T-helper 2 cell (primary cell): Measurements from ENCODE around the gene RPP25.

Source experiments
- DNase-seq, 5 experiments: peaks; one replicate each; pipeline versions ENCODE4 v3.0.0 to v3.0.0-alpha.2; 2012 to 2022
- total RNA-seq, 2 donors: gene quantifications; one replicate each; lab custom pipeline; 2026; lab: John Stamatoyannopoulos, UW

The RPP25 gene
- 1.6 to 2.0 reads per million in 2 donors for total RNA-seq

GRCh38 chr15:74956648-74957475, at the start of gene RPP25:
RPP25 (minus strand) TSS chr15:74956772; CDS start chr15:74956583, 189 bp downstream.
- DNase-seq: peak; percentile 25 to 70 (median 56)

- no peak for DNase-seq
These were observed 45.8 kb upstream of the RPP25 start for GRCh38 chr15:75002398-75002797.

- no peak for DNase-seq
These were observed 44.7 kb upstream of the RPP25 start for GRCh38 chr15:75001310-75001709.

GRCh38 chr15:74997543-74997942, 41.0 kb upstream of the RPP25 start:
- DNase-seq: no peak

GRCh38 chr15:74997141-74997540, 40.6 kb upstream of the RPP25 start:
- DNase-seq: no peak

GRCh38 chr15:74995779-74996765, 39.5 kb upstream of the RPP25 start:
- no peak for DNase-seq

GRCh38 chr15:74995182-74995778, 38.7 kb upstream of the RPP25 start, which contains the start of gene SCAMP5:
SCAMP5 (plus strand) TSS chr15:74995563; CDS start chr15:75011840, 16,277 bp downstream.
- peak; percentile 75 to 96 (median 87) for DNase-seq

GRCh38 chr15:74994685-74995084, 38.1 kb upstream of the RPP25 start:
- no peak for DNase-seq

- DNase-seq: no peak
These were observed 37.7 kb upstream of the RPP25 start for GRCh38 chr15:74994236-74994635.

GRCh38 chr15:74992619-74993018, 36.0 kb upstream of the RPP25 start:
- no peak for DNase-seq

- DNase-seq: no peak
These were observed 33.0 kb upstream of the RPP25 start for GRCh38 chr15:74989527-74989926.

GRCh38 chr15:74988007-74988800, 31.6 kb upstream of the RPP25 start:
- DNase-seq: peak in 1 of 5 experiments; percentile 49

- peak in 2 of 5 experiments; percentile 27 to 33 for DNase-seq
These were observed 27.2 kb upstream of the RPP25 start for GRCh38 chr15:74983725-74984231.

- no peak for DNase-seq
These were observed 25.6 kb upstream of the RPP25 start for GRCh38 chr15:74982183-74982582.

- no peak for DNase-seq
These were observed 21.9 kb upstream of the RPP25 start for GRCh38 chr15:74978503-74978902.

GRCh38 chr15:74978077-74978476, 21.5 kb upstream of the RPP25 start:
- no peak for DNase-seq

GRCh38 chr15:74977599-74977998, 21.0 kb upstream of the RPP25 start:
- DNase-seq: peak in 1 of 5 experiments; percentile 23

- no peak for DNase-seq
These were observed 19.6 kb upstream of the RPP25 start for GRCh38 chr15:74976159-74976558.

GRCh38 chr15:74967670-74968069, 11.1 kb upstream of the RPP25 start:
- DNase-seq: no peak

GRCh38 chr15:74964794-74965193, 8.2 kb upstream of the RPP25 start:
- no peak for DNase-seq

GRCh38 chr15:74963213-74963612, 6.6 kb upstream of the RPP25 start:
- no peak for DNase-seq

GRCh38 chr15:74962671-74963070, 6.1 kb upstream of the RPP25 start:
- DNase-seq: no peak
